ENCODE data around the gene PCK1. TPM values are rescaled to one million over a fixed set of nuclear protein-coding genes. Genes with fewer than 3 reads are reported as not detected.

PCK1 gene
- total and polyA plus RNA-seq, 2 of the 13 experiments (the other 11 are each of a cell fraction or from before 2014, with no cell fraction given), result 6.5 to 12.6 TPM

DNA sequence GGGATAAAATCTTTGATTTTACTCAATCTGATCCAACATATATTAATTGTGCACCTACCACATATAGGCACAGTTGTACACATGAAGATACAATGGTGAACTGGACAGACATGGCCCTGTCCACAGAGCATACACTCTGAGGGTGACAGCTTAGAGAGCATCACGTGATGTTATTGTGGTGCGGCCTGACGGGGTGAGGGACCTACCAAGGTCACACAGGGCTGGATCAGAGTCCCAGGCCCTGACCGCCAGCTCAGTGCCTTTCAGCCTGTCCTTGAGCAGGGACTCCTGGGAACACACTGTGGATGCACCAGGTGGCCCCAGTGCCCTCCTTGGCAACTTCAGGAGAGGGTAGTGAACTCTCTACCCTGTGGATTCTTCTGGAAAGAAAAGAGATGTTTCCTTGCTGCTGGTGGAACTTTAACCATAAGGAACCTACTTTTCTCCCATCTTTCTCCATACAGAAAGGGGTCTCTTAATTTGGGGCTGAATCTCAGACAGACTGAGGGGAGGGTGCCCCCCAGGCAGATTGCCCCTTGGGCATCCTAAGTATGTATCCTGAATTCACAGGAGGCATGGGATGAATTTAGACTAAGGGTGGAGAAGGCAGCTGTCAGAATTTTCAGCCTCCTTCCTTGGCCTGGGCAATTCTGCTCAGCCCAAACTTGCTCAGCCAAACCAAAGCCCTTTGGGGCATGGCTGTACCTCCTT, 26.5 kb downstream of the PCK1 start (continued):
- TF ChIP-seq, protein P1, sequence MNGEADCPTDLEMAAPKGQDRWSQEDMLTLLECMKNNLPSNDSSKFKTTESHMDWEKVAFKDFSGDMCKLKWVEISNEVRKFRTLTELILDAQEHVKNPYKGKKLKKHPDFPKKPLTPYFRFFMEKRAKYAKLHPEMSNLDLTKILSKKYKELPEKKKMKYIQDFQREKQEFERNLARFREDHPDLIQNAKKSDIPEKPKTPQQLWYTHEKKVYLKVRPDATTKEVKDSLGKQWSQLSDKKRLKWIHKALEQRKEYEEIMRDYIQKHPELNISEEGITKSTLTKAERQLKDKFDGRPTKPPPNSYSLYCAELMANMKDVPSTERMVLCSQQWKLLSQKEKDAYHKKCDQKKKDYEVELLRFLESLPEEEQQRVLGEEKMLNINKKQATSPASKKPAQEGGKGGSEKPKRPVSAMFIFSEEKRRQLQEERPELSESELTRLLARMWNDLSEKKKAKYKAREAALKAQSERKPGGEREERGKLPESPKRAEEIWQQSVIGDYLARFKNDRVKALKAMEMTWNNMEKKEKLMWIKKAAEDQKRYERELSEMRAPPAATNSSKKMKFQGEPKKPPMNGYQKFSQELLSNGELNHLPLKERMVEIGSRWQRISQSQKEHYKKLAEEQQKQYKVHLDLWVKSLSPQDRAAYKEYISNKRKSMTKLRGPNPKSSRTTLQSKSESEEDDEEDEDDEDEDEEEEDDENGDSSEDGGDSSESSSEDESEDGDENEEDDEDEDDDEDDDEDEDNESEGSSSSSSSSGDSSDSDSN (CRISPR knock-in tag; IDR thresholded peaks at IDR 0.05), result peak; percentile 39; the same call in 1 of the 2 replicates
- TF ChIP-seq, protein P2, sequence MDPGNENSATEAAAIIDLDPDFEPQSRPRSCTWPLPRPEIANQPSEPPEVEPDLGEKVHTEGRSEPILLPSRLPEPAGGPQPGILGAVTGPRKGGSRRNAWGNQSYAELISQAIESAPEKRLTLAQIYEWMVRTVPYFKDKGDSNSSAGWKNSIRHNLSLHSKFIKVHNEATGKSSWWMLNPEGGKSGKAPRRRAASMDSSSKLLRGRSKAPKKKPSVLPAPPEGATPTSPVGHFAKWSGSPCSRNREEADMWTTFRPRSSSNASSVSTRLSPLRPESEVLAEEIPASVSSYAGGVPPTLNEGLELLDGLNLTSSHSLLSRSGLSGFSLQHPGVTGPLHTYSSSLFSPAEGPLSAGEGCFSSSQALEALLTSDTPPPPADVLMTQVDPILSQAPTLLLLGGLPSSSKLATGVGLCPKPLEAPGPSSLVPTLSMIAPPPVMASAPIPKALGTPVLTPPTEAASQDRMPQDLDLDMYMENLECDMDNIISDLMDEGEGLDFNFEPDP (CRISPR knock-in tag; conservative IDR thresholded peaks at IDR 0.05), result peak; percentile 4; the same call in 1 of the 2 replicates
- TF ChIP-seq ZFP1 (CRISPR knock-in tag; IDR thresholded peaks at IDR 0.05) (peak; percentile 21; the same call in 1 of the 2 replicates), ZNF766 (CRISPR knock-in tag; IDR thresholded peaks at IDR 0.05; ENCODE audit: borderline replicate concordance) (peak; percentile 72; the same call in 1 of the 2 replicates), HNF4G (IDR thresholded peaks at IDR 0.05; ENCODE audit: borderline replicate concordance, low read depth, low read length) (peak; percentile 87), HNF4G (CRISPR knock-in tag; IDR thresholded peaks at IDR 0.05; ENCODE audit: borderline replicate concordance, low read depth) (peak; percentile 88; the same call in 1 of the 2 replicates), MAFK (conservative IDR thresholded peaks at IDR 0.05 in 1 of 2, IDR thresholded peaks at IDR 0.05 in 1 of 2; ENCODE audit: low read length in 2 of 2) (no peak), PHF8 (CRISPR knock-in tag; IDR thresholded peaks at IDR 0.05) (no peak; the same call in 1 of the 2 replicates), FOXK1 (CRISPR knock-in tag; IDR thresholded peaks at IDR 0.05; ENCODE audit: borderline replicate concordance, low read depth) (peak; percentile 95; the same call in 1 of the 2 replicates), REXO4 (CRISPR knock-in tag; IDR thresholded peaks at IDR 0.05; ENCODE audit: borderline replicate concordance) (no peak), ZNF292 (CRISPR knock-in tag; IDR thresholded peaks at IDR 0.05; ENCODE audit: borderline replicate concordance, low read depth) (peak; percentile 95), GABPA (IDR thresholded peaks at IDR 0.05; ENCODE audit: low read depth, low read length) (no peak), GABPA (CRISPR knock-in tag; IDR thresholded peaks at IDR 0.05; ENCODE audit: low read depth) (peak; percentile 65), ZNF629 (CRISPR knock-in tag; conservative IDR thresholded peaks at IDR 0.05) (0 out of 2 replicates have a peak, but pooled peaks have one; percentile 2), PHF21A (CRISPR knock-in tag; IDR thresholded peaks at IDR 0.05) (peak; percentile 86), ZNF549 (CRISPR knock-in tag; IDR thresholded peaks at IDR 0.05) (no peak), MED1 (CRISPR knock-in tag; IDR thresholded peaks at IDR 0.05) (peak; percentile 99), POLR2AphosphoS5 (IDR thresholded peaks at IDR 0.05; ENCODE audit: low read depth, low read length) (no peak), ETV5 (CRISPR knock-in tag; IDR thresholded peaks at IDR 0.05; ENCODE audit: borderline replicate concordance) (peak; percentile 68; the same call in 1 of the 2 replicates), THYN1 (CRISPR knock-in tag; IDR thresholded peaks at IDR 0.05; ENCODE audit: borderline replicate concordance, low read depth) (no peak), ZNF33B (CRISPR knock-in tag; IDR thresholded peaks at IDR 0.05) (peak; percentile 47; the same call in 1 of the 2 replicates), ZNF543 (CRISPR knock-in tag; IDR thresholded peaks at IDR 0.05) (no peak), ZSCAN9 (CRISPR knock-in tag; IDR thresholded peaks at IDR 0.05; ENCODE audit: borderline replicate concordance) (peak; percentile 88; the same call in 1 of the 2 replicates)
- TF ChIP-seq, protein P3, sequence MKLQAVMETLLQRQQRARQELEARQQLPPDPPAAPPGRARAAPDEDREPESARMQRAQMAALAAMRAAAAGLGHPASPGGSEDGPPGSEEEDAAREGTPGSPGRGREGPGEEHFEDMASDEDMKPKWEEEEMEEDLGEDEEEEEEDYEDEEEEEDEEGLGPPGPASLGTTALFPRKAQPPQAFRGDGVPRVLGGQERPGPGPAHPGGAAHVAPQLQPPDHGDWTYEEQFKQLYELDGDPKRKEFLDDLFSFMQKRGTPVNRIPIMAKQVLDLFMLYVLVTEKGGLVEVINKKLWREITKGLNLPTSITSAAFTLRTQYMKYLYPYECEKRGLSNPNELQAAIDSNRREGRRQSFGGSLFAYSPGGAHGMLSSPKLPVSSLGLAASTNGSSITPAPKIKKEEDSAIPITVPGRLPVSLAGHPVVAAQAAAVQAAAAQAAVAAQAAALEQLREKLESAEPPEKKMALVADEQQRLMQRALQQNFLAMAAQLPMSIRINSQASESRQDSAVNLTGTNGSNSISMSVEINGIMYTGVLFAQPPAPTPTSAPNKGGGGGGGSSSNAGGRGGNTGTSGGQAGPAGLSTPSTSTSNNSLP (IDR thresholded peaks at IDR 0.05; ENCODE audit: low read depth, low read length), result peak; percentile 51; the same call in 1 of the 2 replicates
- TF ChIP-seq, protein P4, sequence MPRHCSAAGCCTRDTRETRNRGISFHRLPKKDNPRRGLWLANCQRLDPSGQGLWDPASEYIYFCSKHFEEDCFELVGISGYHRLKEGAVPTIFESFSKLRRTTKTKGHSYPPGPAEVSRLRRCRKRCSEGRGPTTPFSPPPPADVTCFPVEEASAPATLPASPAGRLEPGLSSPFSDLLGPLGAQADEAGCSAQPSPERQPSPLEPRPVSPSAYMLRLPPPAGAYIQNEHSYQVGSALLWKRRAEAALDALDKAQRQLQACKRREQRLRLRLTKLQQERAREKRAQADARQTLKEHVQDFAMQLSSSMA (CRISPR knock-in tag; IDR thresholded peaks at IDR 0.05), result no peak
